Stimulated activated CD8-positive, alpha-beta memory T cell treated with anti-CD3 and anti-CD28 coated beads, Interleukin-15, amount 100 ng/mL, for 1 hour (primary cell): ENCODE measurements around the gene CTNND2.
"Not testable (repeated sequence)": the region's sequence is repeated elsewhere in the genome, so short reads cannot be mapped to it uniquely, and the experiment has no call there.

Experiments
- DNase-seq: peaks from one replicate; pipeline ENCODE4 v3.0.0-alpha.2; 2020; ENCODE audit warnings: low read depth

Gene CTNND2

GRCh38 chr5:11873587-11873986 is 30.7 kb downstream of the CTNND2 start:
- no peak for DNase-seq

GRCh38 chr5:11869203-11869602 is 35.0 kb downstream of the CTNND2 start:
- DNase-seq: no peak

- no peak for DNase-seq
Observed at GRCh38 chr5:11863911-11864310, 40.3 kb downstream of the CTNND2 start.

- DNase-seq: no peak
Observed at GRCh38 chr5:11857391-11857790, 46.9 kb downstream of the CTNND2 start.

GRCh38 chr5:11854936-11855335 is 49.3 kb downstream of the CTNND2 start:
- no peak for DNase-seq

- no peak for DNase-seq
Observed at GRCh38 chr5:11853796-11854195, 50.5 kb downstream of the CTNND2 start.

- no peak for DNase-seq
Observed at GRCh38 chr5:11853140-11853539, 51.1 kb downstream of the CTNND2 start.

- no peak for DNase-seq
Observed at GRCh38 chr5:11852717-11853087, 51.5 kb downstream of the CTNND2 start.

- no peak for DNase-seq
Observed at GRCh38 chr5:11851965-11852716, 52.1 kb downstream of the CTNND2 start.

GRCh38 chr5:11851416-11851815 is 52.8 kb downstream of the CTNND2 start:
- DNase-seq: no peak

GRCh38 chr5:11828566-11828965 is 75.7 kb downstream of the CTNND2 start:
- not testable (repeated sequence) for DNase-seq

GRCh38 chr5:11822598-11822997 is 81.6 kb downstream of the CTNND2 start:
- no peak for DNase-seq

- no peak for DNase-seq
Observed at GRCh38 chr5:11815916-11816315, 88.3 kb downstream of the CTNND2 start.

GRCh38 chr5:11815481-11815880 is 88.8 kb downstream of the CTNND2 start:
- no peak for DNase-seq

GRCh38 chr5:11814373-11814772 is 89.9 kb downstream of the CTNND2 start:
- no peak for DNase-seq

GRCh38 chr5:11809407-11809806 is 94.8 kb downstream of the CTNND2 start:
- DNase-seq: no peak

GRCh38 chr5:11803436-11803835 is 100.8 kb downstream of the CTNND2 start:
- DNase-seq: no peak

- no peak for DNase-seq
Observed at GRCh38 chr5:11801061-11801460, 103.2 kb downstream of the CTNND2 start.

GRCh38 chr5:11797132-11797531 is 107.1 kb downstream of the CTNND2 start:
- no peak for DNase-seq

- DNase-seq: no peak
Observed at GRCh38 chr5:11793396-11793795, 110.8 kb downstream of the CTNND2 start.

GRCh38 chr5:11792621-11793020 is 111.6 kb downstream of the CTNND2 start:
- no peak for DNase-seq

- DNase-seq: no peak
Observed at GRCh38 chr5:11791792-11792191, 112.5 kb downstream of the CTNND2 start.

GRCh38 chr5:11790201-11790600 is 114.0 kb downstream of the CTNND2 start:
- no peak for DNase-seq

- DNase-seq: no peak
Observed at GRCh38 chr5:11785771-11786352, 118.4 kb downstream of the CTNND2 start.
